Activated B cell treated with CpG ODN at 0.5 μM for 24 hours (primary cell): ENCODE measurements around the gene MCF2L. TPM values are rescaled to one million over a fixed set of nuclear protein-coding genes. Genes with fewer than 3 reads are reported as not detected.

Experiments used
- ATAC-seq: fragments of 200-7000 bp; cut with Tn5 transposase; one replicate; pipeline ENCODE4 v1.10.0; 2021; ENCODE audit warnings: low read depth, mild to moderate bottlenecking, moderate library complexity
- CTCF ChIA-PET: fragments of 350-600 bp; sonication (Branson Sonifier 250); formaldehyde crosslinking; loops from one replicate; lab custom pipeline; 2021; ENCODE audit warnings: antibody characterized with exemption; lab: Charles Lee
- POLR2A ChIA-PET: fragments of 350-600 bp; sonication (Branson Sonifier 250); formaldehyde crosslinking; loops from one replicate; lab custom pipeline; 2021; ENCODE audit warnings: antibody characterized with exemption; lab: Charles Lee
- DNase-seq: peaks from one replicate; pipeline ENCODE4 v3.0.0; 2022
- H3K27ac Mint-ChIP-seq: one replicate; pipeline ENCODE4 v1.8.0; 2020; ENCODE audit warnings: mixed read lengths
- H3K27me3 Mint-ChIP-seq: one replicate; pipeline ENCODE4 v1.8.0; 2021; ENCODE audit warnings: mixed read lengths
- H3K36me3 Mint-ChIP-seq: one replicate; pipeline ENCODE4 v1.8.0; 2021; ENCODE audit warnings: low read depth, mixed read lengths
- H3K4me1 Mint-ChIP-seq: one replicate; pipeline ENCODE4 v1.8.0; 2021; ENCODE audit warnings: mixed read lengths
- H3K4me3 Mint-ChIP-seq: one replicate; pipeline ENCODE4 v1.8.0; 2020; ENCODE audit warnings: mild to moderate bottlenecking, mixed read lengths
- H3K9me3 Mint-ChIP-seq: one replicate; pipeline ENCODE4 v1.8.0; 2020; ENCODE audit warnings: mixed read lengths
- intact Hi-C: fragments of 100-400 bp; cut with micrococcal nuclease; formaldehyde crosslinking; loops from one replicate; pipeline ENCODE4 v1.15.1; 2024
- total RNA-seq: library from RNA; stranded (reverse); gene quantifications from 2 replicates; pipeline ENCODE4 v1.2.3, GENCODE V29; 2022
- TF ChIP-seq, protein P1 (sequence below): fragments of 200-600 bp; IDR thresholded peaks from one replicate; pipeline ENCODE4 v1.8.0; 2022; ENCODE audit warnings: antibody characterized with exemption, mild to moderate bottlenecking

The MCF2L gene
- total RNA-seq, 1 donor from 2014 or later: 3.4 TPM

DNA sequence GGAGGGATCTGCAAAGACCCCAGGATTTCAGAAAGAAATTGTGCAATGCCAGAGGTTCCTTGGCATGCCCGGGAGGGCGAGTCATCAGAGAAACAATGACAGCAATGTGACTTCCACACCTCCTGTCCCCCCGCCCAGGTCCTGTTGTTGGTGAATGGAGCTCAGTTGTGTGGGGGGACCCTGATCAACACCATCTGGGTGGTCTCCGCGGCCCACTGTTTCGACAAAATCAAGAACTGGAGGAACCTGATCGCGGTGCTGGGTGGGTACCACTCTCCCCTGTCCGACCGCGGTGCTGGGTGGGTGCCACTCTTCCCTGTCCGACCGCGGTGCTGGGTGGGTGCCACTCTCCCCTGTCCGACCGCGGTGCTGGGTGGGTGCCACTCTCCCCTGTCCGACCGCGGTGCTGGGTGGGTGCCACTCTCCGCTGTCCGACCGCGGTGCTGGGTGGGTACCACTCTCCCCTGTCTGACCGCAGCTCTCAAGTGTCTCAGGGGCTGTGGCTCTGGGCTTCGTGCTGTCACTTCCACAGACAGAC lies 148.4 kb downstream of the MCF2L start:
- TF ChIP-seq, protein P1, sequence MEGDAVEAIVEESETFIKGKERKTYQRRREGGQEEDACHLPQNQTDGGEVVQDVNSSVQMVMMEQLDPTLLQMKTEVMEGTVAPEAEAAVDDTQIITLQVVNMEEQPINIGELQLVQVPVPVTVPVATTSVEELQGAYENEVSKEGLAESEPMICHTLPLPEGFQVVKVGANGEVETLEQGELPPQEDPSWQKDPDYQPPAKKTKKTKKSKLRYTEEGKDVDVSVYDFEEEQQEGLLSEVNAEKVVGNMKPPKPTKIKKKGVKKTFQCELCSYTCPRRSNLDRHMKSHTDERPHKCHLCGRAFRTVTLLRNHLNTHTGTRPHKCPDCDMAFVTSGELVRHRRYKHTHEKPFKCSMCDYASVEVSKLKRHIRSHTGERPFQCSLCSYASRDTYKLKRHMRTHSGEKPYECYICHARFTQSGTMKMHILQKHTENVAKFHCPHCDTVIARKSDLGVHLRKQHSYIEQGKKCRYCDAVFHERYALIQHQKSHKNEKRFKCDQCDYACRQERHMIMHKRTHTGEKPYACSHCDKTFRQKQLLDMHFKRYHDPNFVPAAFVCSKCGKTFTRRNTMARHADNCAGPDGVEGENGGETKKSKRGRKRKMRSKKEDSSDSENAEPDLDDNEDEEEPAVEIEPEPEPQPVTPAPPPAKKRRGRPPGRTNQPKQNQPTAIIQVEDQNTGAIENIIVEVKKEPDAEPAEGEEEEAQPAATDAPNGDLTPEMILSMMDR: no peak
- Mint-ChIP-seq H3K27ac (no peak overlapping the region), H3K4me1 (no peaks in the 10 kb centered on the region), H3K9me3 (no peaks in the 10 kb centered on the region), H3K27me3 (peaks cover 17% of the 10 kb centered on the region), H3K36me3 (no peaks in the 10 kb centered on the region), H3K4me3 (no peak overlapping the region)
- ChIA-PET POLR2A (no interaction called here), CTCF (interaction anchor here (0.6 kb wide), 1 partner anchor 40 kb away, joined by 3 read pairs; no protein-coding TSS in a partner anchor)
- ATAC-seq (no peak), DNase-seq (peak; percentile 4)
- intact Hi-C loops: no loop called here

DNA sequence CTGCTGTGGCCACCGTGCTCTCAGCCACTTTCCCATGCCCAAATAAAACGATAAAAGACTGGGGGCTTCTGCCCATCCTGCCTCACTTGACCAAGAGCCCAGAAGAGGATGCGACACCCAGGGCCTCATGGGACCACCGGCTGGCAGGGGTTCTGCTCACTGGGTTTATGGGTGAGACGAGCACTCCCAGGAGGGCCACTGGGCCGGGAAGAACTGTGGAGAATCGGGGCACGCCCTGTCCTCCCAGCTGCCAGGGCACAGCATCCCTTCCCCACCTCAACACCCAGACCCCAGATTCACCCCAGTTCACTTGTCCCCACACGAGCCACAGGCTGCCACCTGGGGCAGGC lies 148.9 kb downstream of the MCF2L start:
- ATAC-seq: no peak
- Mint-ChIP-seq H3K4me3 (no peak overlapping the region), H3K4me1 (no peaks in the 10 kb centered on the region), H3K36me3 (no peaks in the 10 kb centered on the region), H3K27me3 (peaks cover 17% of the 10 kb centered on the region), H3K27ac (no peak overlapping the region), H3K9me3 (no peaks in the 10 kb centered on the region)
- TF ChIP-seq, protein P1: no peak
- POLR2A ChIA-PET: no interaction called here
- CTCF ChIA-PET: no interaction called here
- peak; percentile 2 for DNase-seq
- intact Hi-C loops: no loop called here

DNA sequence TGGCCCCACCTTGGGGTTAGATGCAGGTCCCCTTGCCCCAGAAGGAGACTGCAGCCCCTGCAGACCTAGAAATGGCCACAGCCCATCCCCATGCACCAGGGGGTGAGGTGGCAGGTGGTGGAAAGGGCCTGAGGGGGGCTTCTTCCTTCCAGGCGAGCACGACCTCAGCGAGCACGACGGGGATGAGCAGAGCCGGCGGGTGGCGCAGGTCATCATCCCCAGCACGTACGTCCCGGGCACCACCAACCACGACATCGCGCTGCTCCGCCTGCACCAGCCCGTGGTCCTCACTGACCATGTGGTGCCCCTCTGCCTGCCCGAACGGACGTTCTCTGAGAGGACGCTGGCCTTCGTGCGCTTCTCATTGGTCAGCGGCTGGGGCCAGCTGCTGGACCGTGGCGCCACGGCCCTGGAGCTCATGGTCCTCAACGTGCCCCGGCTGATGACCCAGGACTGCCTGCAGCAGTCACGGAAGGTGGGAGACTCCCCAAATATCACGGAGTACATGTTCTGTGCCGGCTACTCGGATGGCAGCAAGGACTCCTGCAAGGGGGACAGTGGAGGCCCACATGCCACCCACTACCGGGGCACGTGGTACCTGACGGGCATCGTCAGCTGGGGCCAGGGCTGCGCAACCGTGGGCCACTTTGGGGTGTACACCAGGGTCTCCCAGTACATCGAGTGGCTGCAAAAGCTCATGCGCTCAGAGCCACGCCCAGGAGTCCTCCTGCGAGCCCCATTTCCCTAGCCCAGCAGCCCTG lies 149.4 kb downstream of the MCF2L start:
- no peaks in the 10 kb centered on the region for H3K4me1 Mint-ChIP-seq
- intact Hi-C loops: no loop called here
- H3K27ac Mint-ChIP-seq: no peak overlapping the region
- peaks cover 17% of the 10 kb centered on the region for H3K27me3 Mint-ChIP-seq
- TF ChIP-seq, protein P1: no peak
- peak; percentile 6 for DNase-seq
- ChIA-PET CTCF (no interaction called here), POLR2A (no interaction called here)
- ATAC-seq: no peak
- no peaks in the 10 kb centered on the region for H3K36me3 Mint-ChIP-seq
- no peaks in the 10 kb centered on the region for H3K9me3 Mint-ChIP-seq
- no peak overlapping the region for H3K4me3 Mint-ChIP-seq

DNA sequence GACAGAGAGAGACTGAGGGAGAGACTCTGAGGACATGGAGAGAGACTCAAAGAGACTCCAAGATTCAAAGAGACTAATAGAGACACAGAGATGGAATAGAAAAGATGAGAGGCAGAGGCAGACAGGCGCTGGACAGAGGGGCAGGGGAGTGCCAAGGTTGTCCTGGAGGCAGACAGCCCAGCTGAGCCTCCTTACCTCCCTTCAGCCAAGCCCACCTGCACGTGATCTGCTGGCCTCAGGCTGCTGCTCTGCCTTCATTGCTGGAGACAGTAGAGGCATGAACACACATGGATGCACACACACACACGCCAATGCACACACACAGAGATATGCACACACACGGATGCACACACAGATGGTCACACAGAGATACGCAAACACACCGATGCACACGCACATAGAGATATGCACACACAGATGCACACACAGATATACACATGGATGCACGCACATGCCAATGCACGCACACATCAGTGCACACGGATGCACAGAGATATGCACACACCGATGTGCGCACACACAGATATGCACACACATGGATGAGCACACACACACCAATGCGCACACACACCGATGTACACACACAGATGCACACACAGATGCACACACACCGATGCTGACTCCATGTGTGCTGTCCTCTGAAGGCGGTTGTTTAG lies 150.3 kb downstream of the MCF2L start:
- H3K9me3 Mint-ChIP-seq: no peaks in the 10 kb centered on the region
- ATAC-seq: no peak
- ChIA-PET CTCF (no interaction called here), POLR2A (no interaction called here)
- TF ChIP-seq, protein P1: no peak
- no peak overlapping the region for H3K4me3 Mint-ChIP-seq
- DNase-seq: peak; percentile 8
- H3K27ac Mint-ChIP-seq: no peak overlapping the region
- intact Hi-C loops: no loop called here
- H3K36me3 Mint-ChIP-seq: no peaks in the 10 kb centered on the region
- H3K27me3 Mint-ChIP-seq: peaks cover 14% of the 10 kb centered on the region
- H3K4me1 Mint-ChIP-seq: no peaks in the 10 kb centered on the region

DNA sequence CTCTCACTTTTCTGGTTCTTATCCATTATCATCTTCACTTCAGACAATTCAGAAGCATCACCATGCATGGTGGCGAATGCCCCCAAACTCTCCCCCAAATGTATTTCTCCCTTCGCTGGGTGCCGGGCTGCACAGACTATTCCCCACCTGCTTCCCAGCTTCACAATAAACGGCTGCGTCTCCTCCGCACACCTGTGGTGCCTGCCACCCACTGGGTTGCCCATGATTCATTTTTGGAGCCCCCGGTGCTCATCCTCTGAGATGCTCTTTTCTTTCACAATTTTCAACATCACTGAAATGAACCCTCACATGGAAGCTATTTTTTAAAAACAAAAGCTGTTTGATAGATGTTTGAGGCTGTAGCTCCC lies 150.8 kb downstream of the MCF2L start:
- ATAC-seq: no peak
- DNase-seq: no peak
- H3K4me3 Mint-ChIP-seq: no peak overlapping the region
- H3K36me3 Mint-ChIP-seq: no peaks in the 10 kb centered on the region
- H3K27me3 Mint-ChIP-seq: peaks cover 10% of the 10 kb centered on the region
- H3K27ac Mint-ChIP-seq: no peak overlapping the region
- no peaks in the 10 kb centered on the region for H3K4me1 Mint-ChIP-seq
- CTCF ChIA-PET: no interaction called here
- H3K9me3 Mint-ChIP-seq: no peaks in the 10 kb centered on the region
- TF ChIP-seq, protein P1: no peak
- POLR2A ChIA-PET: no interaction called here
- intact Hi-C loops: no loop called here
